Measurements from ENCODE around the gene UBE2E2.

Gene UBE2E2

DNA sequence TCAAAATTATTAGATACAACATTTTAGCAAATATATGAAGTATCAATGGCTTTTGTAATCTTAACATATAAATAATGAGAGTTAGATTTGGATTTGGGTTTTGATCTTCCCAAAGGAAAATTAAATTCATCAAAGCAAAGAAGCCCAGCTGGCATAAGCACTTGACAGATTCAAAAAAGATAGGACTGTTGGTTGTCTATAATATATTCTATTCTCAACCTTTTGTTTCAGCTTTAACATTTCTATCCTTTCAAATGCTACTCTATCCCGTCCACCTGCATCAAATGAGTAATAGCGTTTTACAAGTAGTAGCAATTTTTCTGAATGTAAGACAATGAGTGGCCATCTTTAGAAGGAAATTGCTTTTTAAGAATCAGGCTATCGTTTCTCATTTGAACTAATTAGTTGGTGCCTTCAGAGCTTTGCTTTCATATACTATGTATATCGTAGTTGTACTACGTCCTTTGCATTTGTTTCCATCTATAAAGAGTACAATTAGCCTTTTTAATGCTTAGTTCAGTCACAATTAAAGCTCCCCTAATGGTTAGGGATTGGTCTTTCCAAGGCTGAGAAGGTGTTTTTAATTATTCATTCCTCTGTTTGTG lies 278.0 kb downstream of the UBE2E2 start:
- H3K4me1 ChIP-seq (ENCODE audit: control insufficient read depth, insufficient read depth, low read length), result peaks cover 24% of the 10 kb centered on the region
- no peaks in the 10 kb centered on the region; the same call in 1 of the 2 replicates for H3K36me3 ChIP-seq (ENCODE audit: control insufficient read depth, insufficient read depth, low read length)
- no peak overlapping the region for H3K9ac ChIP-seq (ENCODE audit: low read length)
- no peak overlapping the region for H3K4me3 ChIP-seq (ENCODE audit: low read depth, low read length)
- peaks cover 13% of the 10 kb centered on the region; the same call in 1 of the 2 replicates for H3K9me3 ChIP-seq (ENCODE audit: control insufficient read depth, insufficient read depth, low read depth, low read length)
- no peaks in the 10 kb centered on the region for H3K27me3 ChIP-seq (ENCODE audit: control insufficient read depth, insufficient read depth, low read length)
- no peak overlapping the region for H3K27ac ChIP-seq (ENCODE audit: low read depth, low read length)

DNA sequence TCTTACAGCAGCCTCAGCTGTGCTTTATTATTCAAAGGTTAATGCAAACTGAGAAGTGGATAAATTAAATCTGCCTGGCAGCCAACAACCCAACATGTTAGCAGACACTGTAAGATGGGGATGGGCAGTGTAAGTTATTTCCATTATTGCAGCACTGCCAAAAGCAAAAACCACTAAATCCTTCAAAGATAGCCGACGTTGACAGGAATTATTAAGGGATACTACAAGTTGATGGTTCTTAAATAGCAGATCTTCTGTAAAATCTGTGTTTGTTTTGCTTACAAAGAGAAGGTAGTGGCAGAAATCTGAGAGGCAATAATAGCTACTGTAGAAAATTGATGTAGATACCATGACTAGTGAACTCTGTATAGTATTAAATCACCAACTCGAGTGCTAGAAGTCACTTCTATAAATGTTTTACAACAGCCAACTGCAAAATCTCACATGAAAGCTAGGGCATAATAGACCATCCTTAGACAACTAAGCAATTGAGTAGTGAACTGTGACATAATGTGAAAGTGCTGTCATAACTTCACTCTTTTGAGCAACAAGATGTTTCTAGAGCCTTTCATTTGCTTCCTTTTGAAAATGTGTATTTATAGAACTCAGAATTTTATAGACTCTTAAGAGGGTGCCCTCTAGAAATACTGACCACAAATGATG lies 278.6 kb downstream of the UBE2E2 start:
- peaks cover 24% of the 10 kb centered on the region for H3K4me1 ChIP-seq (ENCODE audit: control insufficient read depth, insufficient read depth, low read length)
- peaks cover 19% of the 10 kb centered on the region for H3K9me3 ChIP-seq (ENCODE audit: control insufficient read depth, insufficient read depth, low read depth, low read length)
- no peaks in the 10 kb centered on the region; the same call in 1 of the 2 replicates for H3K36me3 ChIP-seq (ENCODE audit: control insufficient read depth, insufficient read depth, low read length)
- H3K27ac ChIP-seq (ENCODE audit: low read depth, low read length), result no peak overlapping the region
- no peak overlapping the region for H3K9ac ChIP-seq (ENCODE audit: low read length)
- no peaks in the 10 kb centered on the region for H3K27me3 ChIP-seq (ENCODE audit: control insufficient read depth, insufficient read depth, low read length)
- no peak overlapping the region for H3K4me3 ChIP-seq (ENCODE audit: low read depth, low read length)

- Histone ChIP-seq H3K4me3 (ENCODE audit: low read depth, low read length) (no peak overlapping the region), H3K9ac (ENCODE audit: low read length) (no peak overlapping the region), H3K9me3 (ENCODE audit: control insufficient read depth, insufficient read depth, low read depth, low read length) (peaks cover 14% of the 10 kb centered on the region), H3K4me1 (ENCODE audit: control insufficient read depth, insufficient read depth, low read length) (peaks cover 26% of the 10 kb centered on the region), H3K27ac (ENCODE audit: low read depth, low read length) (no peak overlapping the region), H3K27me3 (ENCODE audit: control insufficient read depth, insufficient read depth, low read length) (no peaks in the 10 kb centered on the region), H3K36me3 (ENCODE audit: control insufficient read depth, insufficient read depth, low read length) (no peaks in the 10 kb centered on the region; the same call in 1 of the 2 replicates)
Measured at GRCh38 chr3:23484386-23484785, 281.3 kb downstream of the UBE2E2 start.

DNA sequence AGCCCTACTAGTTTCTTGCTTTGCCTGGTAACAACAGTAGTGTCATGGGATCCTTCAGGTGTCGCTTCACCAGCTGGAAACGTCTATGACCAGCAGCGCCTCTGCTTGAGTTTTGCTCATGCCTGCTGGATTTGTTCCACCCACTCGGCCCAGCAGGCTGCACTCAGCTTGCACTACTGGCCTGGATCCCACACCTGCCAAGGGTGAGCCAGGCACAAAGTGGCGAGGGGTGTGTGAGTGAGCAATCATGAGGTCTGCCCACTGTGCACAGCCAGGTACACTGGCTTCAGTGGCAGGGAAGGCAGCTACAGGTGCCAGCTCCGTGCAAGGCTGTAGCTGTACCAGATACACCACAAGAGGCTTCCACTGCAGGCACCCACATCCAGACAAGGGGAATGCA lies 282.8 kb downstream of the UBE2E2 start:
- Histone ChIP-seq H3K4me3 (ENCODE audit: low read depth, low read length) (no peak overlapping the region), H3K27ac (ENCODE audit: low read depth, low read length) (no peak overlapping the region), H3K36me3 (ENCODE audit: control insufficient read depth, insufficient read depth, low read length) (no peaks in the 10 kb centered on the region; the same call in 1 of the 2 replicates), H3K9me3 (ENCODE audit: control insufficient read depth, insufficient read depth, low read depth, low read length) (peaks cover 14% of the 10 kb centered on the region), H3K4me1 (ENCODE audit: control insufficient read depth, insufficient read depth, low read length) (peaks cover 25% of the 10 kb centered on the region), H3K9ac (ENCODE audit: low read length) (no peak overlapping the region), H3K27me3 (ENCODE audit: control insufficient read depth, insufficient read depth, low read length) (no peaks in the 10 kb centered on the region)

DNA sequence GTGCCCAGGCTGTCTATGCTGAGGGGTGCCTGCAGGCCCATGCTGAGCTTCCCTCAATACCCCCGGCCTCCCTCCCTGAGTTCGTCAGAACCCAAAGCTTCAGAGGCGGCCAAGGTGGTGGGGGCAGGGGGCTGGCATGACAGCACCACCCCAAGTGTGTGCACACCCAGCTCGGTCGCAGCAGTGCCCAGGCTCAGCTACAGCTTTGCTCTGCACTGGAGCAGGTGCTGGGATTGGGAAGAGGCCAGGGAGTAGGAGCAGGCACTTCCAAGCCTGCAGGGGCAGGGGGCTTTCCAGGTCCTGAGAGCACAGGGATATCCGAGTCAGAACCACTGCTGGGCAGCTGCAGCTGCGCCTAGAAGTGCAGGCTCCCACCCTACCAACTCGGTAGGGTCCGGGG lies 283.9 kb downstream of the UBE2E2 start:
- peaks cover 14% of the 10 kb centered on the region for H3K9me3 ChIP-seq (ENCODE audit: control insufficient read depth, insufficient read depth, low read depth, low read length)
- no peak overlapping the region for H3K27ac ChIP-seq (ENCODE audit: low read depth, low read length)
- H3K4me3 ChIP-seq (ENCODE audit: low read depth, low read length), result no peak overlapping the region

GRCh38 chr3:23488618-23489017 lies 285.5 kb downstream of the UBE2E2 start:
- Histone ChIP-seq H3K36me3 (ENCODE audit: control insufficient read depth, insufficient read depth, low read length) (no peaks in the 10 kb centered on the region; the same call in 1 of the 2 replicates), H3K9ac (ENCODE audit: low read length) (no peak overlapping the region), H3K27ac (ENCODE audit: low read depth, low read length) (no peak overlapping the region), H3K9me3 (ENCODE audit: control insufficient read depth, insufficient read depth, low read depth, low read length) (peaks cover 14% of the 10 kb centered on the region), H3K4me1 (ENCODE audit: control insufficient read depth, insufficient read depth, low read length) (peaks cover 11% of the 10 kb centered on the region), H3K27me3 (ENCODE audit: control insufficient read depth, insufficient read depth, low read length) (no peaks in the 10 kb centered on the region), H3K4me3 (ENCODE audit: low read depth, low read length) (no peak overlapping the region)

More for the DNA sequence above, 283.9 kb downstream of the UBE2E2 start:
- H3K4me1 ChIP-seq (ENCODE audit: control insufficient read depth, insufficient read depth, low read length), result peaks cover 15% of the 10 kb centered on the region
- no peaks in the 10 kb centered on the region; the same call in 1 of the 2 replicates for H3K36me3 ChIP-seq (ENCODE audit: control insufficient read depth, insufficient read depth, low read length)
- no peak overlapping the region for H3K9ac ChIP-seq (ENCODE audit: low read length)
- no peaks in the 10 kb centered on the region for H3K27me3 ChIP-seq (ENCODE audit: control insufficient read depth, insufficient read depth, low read length)

- no peaks in the 10 kb centered on the region for H3K27me3 ChIP-seq (ENCODE audit: control insufficient read depth, insufficient read depth, low read length)
- H3K4me1 ChIP-seq (ENCODE audit: control insufficient read depth, insufficient read depth, low read length), result peaks cover 11% of the 10 kb centered on the region
- no peak overlapping the region for H3K9ac ChIP-seq (ENCODE audit: low read length)
- no peak overlapping the region for H3K4me3 ChIP-seq (ENCODE audit: low read depth, low read length)
- no peak overlapping the region for H3K27ac ChIP-seq (ENCODE audit: low read depth, low read length)
- H3K36me3 ChIP-seq (ENCODE audit: control insufficient read depth, insufficient read depth, low read length), result no peaks in the 10 kb centered on the region; the same call in 1 of the 2 replicates
- H3K9me3 ChIP-seq (ENCODE audit: control insufficient read depth, insufficient read depth, low read depth, low read length), result peaks cover 13% of the 10 kb centered on the region
Measured at GRCh38 chr3:23489300-23490158, 286.4 kb downstream of the UBE2E2 start.

- Histone ChIP-seq H3K9ac (ENCODE audit: low read length) (no peak overlapping the region), H3K4me1 (ENCODE audit: control insufficient read depth, insufficient read depth, low read length) (peaks cover 11% of the 10 kb centered on the region), H3K4me3 (ENCODE audit: low read depth, low read length) (no peak overlapping the region), H3K27ac (ENCODE audit: low read depth, low read length) (no peak overlapping the region), H3K9me3 (ENCODE audit: control insufficient read depth, insufficient read depth, low read depth, low read length) (peaks cover 10% of the 10 kb centered on the region), H3K36me3 (ENCODE audit: control insufficient read depth, insufficient read depth, low read length) (no peaks in the 10 kb centered on the region; the same call in 1 of the 2 replicates), H3K27me3 (ENCODE audit: control insufficient read depth, insufficient read depth, low read length) (no peaks in the 10 kb centered on the region)
Measured at GRCh38 chr3:23490459-23490858, 287.3 kb downstream of the UBE2E2 start.

GRCh38 chr3:23492057-23492456 lies 288.9 kb downstream of the UBE2E2 start:
- no peak overlapping the region for H3K9ac ChIP-seq (ENCODE audit: low read length)
- no peak overlapping the region for H3K27ac ChIP-seq (ENCODE audit: low read depth, low read length)
- H3K4me3 ChIP-seq (ENCODE audit: low read depth, low read length), result no peak overlapping the region

GRCh38 chr3:23493889-23494288 lies 290.8 kb downstream of the UBE2E2 start:
- Histone ChIP-seq H3K27ac (ENCODE audit: low read depth, low read length) (no peak overlapping the region), H3K9me3 (ENCODE audit: control insufficient read depth, insufficient read depth, low read depth, low read length) (no peaks in the 10 kb centered on the region), H3K4me1 (ENCODE audit: control insufficient read depth, insufficient read depth, low read length) (peaks cover 11% of the 10 kb centered on the region), H3K9ac (ENCODE audit: low read length) (no peak overlapping the region), H3K27me3 (ENCODE audit: control insufficient read depth, insufficient read depth, low read length) (no peaks in the 10 kb centered on the region), H3K36me3 (ENCODE audit: control insufficient read depth, insufficient read depth, low read length) (no peaks in the 10 kb centered on the region), H3K4me3 (ENCODE audit: low read depth, low read length) (no peak overlapping the region)

More at GRCh38 chr3:23492057-23492456, 288.9 kb downstream of the UBE2E2 start:
- H3K36me3 ChIP-seq (ENCODE audit: control insufficient read depth, insufficient read depth, low read length), result no peaks in the 10 kb centered on the region
- no peaks in the 10 kb centered on the region; the same call in 1 of the 2 replicates for H3K9me3 ChIP-seq (ENCODE audit: control insufficient read depth, insufficient read depth, low read depth, low read length)
- H3K4me1 ChIP-seq (ENCODE audit: control insufficient read depth, insufficient read depth, low read length), result peaks cover 11% of the 10 kb centered on the region
- H3K27me3 ChIP-seq (ENCODE audit: control insufficient read depth, insufficient read depth, low read length), result no peaks in the 10 kb centered on the region

All from HUES6 (cell line).